Subcutaneous abdominal adipose tissue (tissue), 5 donors: Measurements from ENCODE around the gene PKN3.

Experiments
- H3K27ac ChIP-seq: one replicate; pipeline ENCODE4 v1.7.0; 2013; ENCODE audit warnings: low read depth, mild to moderate bottlenecking, inconsistent platforms, low read length, moderate library complexity
- H3K27me3 ChIP-seq, 5 donors: one replicate each; pipeline ENCODE4 v1.7.0; 2013; ENCODE audit warnings: low read length in 5 of 5, inconsistent platforms in 1 of 5; ENCODE audit not compliant: control insufficient read depth in 5 of 5, insufficient read depth in 4 of 5
- H3K36me3 ChIP-seq, 5 donors: one replicate each; pipeline ENCODE4 v1.7.0; 2013; ENCODE audit warnings: low read length in 5 of 5; ENCODE audit not compliant: control insufficient read depth in 5 of 5, insufficient read depth in 5 of 5
- H3K4me1 ChIP-seq, 5 donors: one replicate each; pipeline ENCODE4 v1.7.0; 2013; ENCODE audit warnings: low read length in 5 of 5, mild to moderate bottlenecking in 3 of 5, moderate library complexity in 1 of 5; ENCODE audit not compliant: control insufficient read depth in 5 of 5, insufficient read depth in 5 of 5
- H3K4me3 ChIP-seq, 5 donors: one replicate each; pipeline ENCODE4 v1.7.0; 2013; ENCODE audit warnings: low read length in 5 of 5, low read depth in 1 of 5
- H3K9ac ChIP-seq, 5 donors: one replicate each; pipeline ENCODE4 v1.7.0; 2013; ENCODE audit warnings: low read length in 5 of 5, mild to moderate bottlenecking in 4 of 5, moderate library complexity in 3 of 5
- H3K9me3 ChIP-seq, 5 donors: one replicate each; pipeline ENCODE4 v1.7.0; 2013; ENCODE audit warnings: low read length in 5 of 5; ENCODE audit not compliant: control insufficient read depth in 5 of 5
- donor health status: healthy.
- donor health status: healthy.
- donor health status: healthy.
- donor health status: healthy.
- donor health status: healthy.

Gene PKN3

GRCh38 chr9:128705051-128705965 is 3.0 kb downstream of the PKN3 start:
- Histone ChIP-seq H3K9me3 (no peaks in the 10 kb centered on the region), H3K36me3 (peaks cover 0 to 15% (median 6%) of the 10 kb centered on the region in 5 donors), H3K9ac (no peak overlapping the region), H3K27me3 (no peaks in the 10 kb centered on the region), H3K27ac (no peak overlapping the region), H3K4me3 (no peak overlapping the region), H3K4me1 (peaks cover 1 to 22% (median 19%) of the 10 kb centered on the region in 5 donors)

- peaks cover 1 to 22% (median 19%) of the 10 kb centered on the region in 5 donors for H3K4me1 ChIP-seq
- no peaks in the 10 kb centered on the region for H3K27me3 ChIP-seq
- no peaks in the 10 kb centered on the region for H3K9me3 ChIP-seq
- no peak overlapping the region for H3K4me3 ChIP-seq
- peaks cover 0 to 15% (median 6%) of the 10 kb centered on the region in 5 donors for H3K36me3 ChIP-seq
- H3K9ac ChIP-seq: no peak overlapping the region
- H3K27ac ChIP-seq: no peak overlapping the region
Observed at GRCh38 chr9:128706045-128706444, 3.7 kb downstream of the PKN3 start.

DNA sequence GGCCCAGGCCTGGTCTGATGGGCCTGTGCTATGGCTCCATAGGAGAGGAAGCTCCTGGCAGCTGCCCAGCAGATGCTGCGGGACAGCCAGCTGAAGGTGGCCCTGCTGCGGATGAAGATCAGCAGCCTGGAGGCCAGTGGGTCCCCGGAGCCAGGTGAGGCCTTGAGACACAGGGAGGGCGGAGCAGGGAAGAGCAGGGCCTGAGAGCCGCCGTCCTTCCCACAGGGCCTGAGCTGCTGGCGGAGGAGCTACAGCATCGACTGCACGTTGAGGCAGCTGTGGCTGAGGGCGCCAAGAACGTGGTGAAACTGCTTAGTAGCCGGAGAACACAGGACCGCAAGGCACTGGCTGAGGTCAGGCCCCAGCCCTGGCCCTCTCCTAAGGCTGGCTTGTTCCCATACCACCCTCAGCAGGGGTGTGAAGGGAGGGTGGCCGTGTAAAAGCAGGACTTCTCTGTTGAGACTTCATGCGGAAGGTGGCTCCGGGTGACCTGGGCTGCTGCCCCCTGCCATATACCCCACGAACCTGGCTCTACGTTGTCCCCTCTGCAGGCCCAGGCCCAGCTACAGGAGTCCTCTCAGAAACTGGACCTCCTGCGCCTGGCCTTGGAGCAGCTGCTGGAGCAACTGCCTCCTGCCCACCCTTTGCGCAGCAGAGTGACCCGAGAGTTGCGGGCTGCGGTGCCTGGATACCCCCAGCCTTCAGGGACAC is 4.5 kb downstream of the PKN3 start:
- Histone ChIP-seq H3K27ac (no peak overlapping the region), H3K9ac (no peak overlapping the region), H3K9me3 (no peaks in the 10 kb centered on the region), H3K4me1 (peaks cover 0 to 22% (median 19%) of the 10 kb centered on the region in 5 donors), H3K27me3 (no peaks in the 10 kb centered on the region), H3K4me3 (no peak overlapping the region), H3K36me3 (peaks cover 0 to 15% (median 6%) of the 10 kb centered on the region in 5 donors)

GRCh38 chr9:128707446-128707845 is 5.1 kb downstream of the PKN3 start:
- Histone ChIP-seq H3K4me3 (no peak overlapping the region), H3K27me3 (no peaks in the 10 kb centered on the region)

GRCh38 chr9:128712451-128713410 is 10.4 kb downstream of the PKN3 start:
- no peak overlapping the region for H3K27ac ChIP-seq
- peaks cover 0 to 39% (median 30%) of the 10 kb centered on the region in 5 donors for H3K36me3 ChIP-seq
- no peak overlapping the region for H3K4me3 ChIP-seq
- peaks cover 0 to 10% (median 4%) of the 10 kb centered on the region in 5 donors for H3K4me1 ChIP-seq
- H3K27me3 ChIP-seq: no peaks in the 10 kb centered on the region
- no peak overlapping the region for H3K9ac ChIP-seq
- H3K9me3 ChIP-seq: no peaks in the 10 kb centered on the region

More at GRCh38 chr9:128707446-128707845, 5.1 kb downstream of the PKN3 start:
- H3K36me3 ChIP-seq: peaks cover 0 to 19% (median 10%) of the 10 kb centered on the region in 5 donors
- no peak overlapping the region for H3K27ac ChIP-seq
- no peaks in the 10 kb centered on the region for H3K9me3 ChIP-seq
- no peak overlapping the region for H3K9ac ChIP-seq
- H3K4me1 ChIP-seq: peaks cover 0 to 17% (median 16%) of the 10 kb centered on the region in 5 donors

GRCh38 chr9:128713411-128713780 is 11.1 kb downstream of the PKN3 start:
- Histone ChIP-seq H3K4me1 (peaks cover 0 to 10% (median 4%) of the 10 kb centered on the region in 5 donors), H3K9ac (no peak overlapping the region), H3K4me3 (no peak overlapping the region), H3K36me3 (peaks cover 0 to 39% (median 31%) of the 10 kb centered on the region in 5 donors), H3K27me3 (no peaks in the 10 kb centered on the region), H3K27ac (no peak overlapping the region), H3K9me3 (no peaks in the 10 kb centered on the region)

- no peaks in the 10 kb centered on the region for H3K27me3 ChIP-seq
- peaks cover 0 to 39% (median 31%) of the 10 kb centered on the region in 5 donors for H3K36me3 ChIP-seq
- no peaks in the 10 kb centered on the region for H3K9me3 ChIP-seq
- no peak overlapping the region for H3K4me3 ChIP-seq
- no peak overlapping the region for H3K27ac ChIP-seq
- no peak overlapping the region for H3K9ac ChIP-seq
- H3K4me1 ChIP-seq: peaks cover 0 to 10% (median 4%) of the 10 kb centered on the region in 5 donors
Observed at GRCh38 chr9:128713941-128714573, 11.8 kb downstream of the PKN3 start.

DNA sequence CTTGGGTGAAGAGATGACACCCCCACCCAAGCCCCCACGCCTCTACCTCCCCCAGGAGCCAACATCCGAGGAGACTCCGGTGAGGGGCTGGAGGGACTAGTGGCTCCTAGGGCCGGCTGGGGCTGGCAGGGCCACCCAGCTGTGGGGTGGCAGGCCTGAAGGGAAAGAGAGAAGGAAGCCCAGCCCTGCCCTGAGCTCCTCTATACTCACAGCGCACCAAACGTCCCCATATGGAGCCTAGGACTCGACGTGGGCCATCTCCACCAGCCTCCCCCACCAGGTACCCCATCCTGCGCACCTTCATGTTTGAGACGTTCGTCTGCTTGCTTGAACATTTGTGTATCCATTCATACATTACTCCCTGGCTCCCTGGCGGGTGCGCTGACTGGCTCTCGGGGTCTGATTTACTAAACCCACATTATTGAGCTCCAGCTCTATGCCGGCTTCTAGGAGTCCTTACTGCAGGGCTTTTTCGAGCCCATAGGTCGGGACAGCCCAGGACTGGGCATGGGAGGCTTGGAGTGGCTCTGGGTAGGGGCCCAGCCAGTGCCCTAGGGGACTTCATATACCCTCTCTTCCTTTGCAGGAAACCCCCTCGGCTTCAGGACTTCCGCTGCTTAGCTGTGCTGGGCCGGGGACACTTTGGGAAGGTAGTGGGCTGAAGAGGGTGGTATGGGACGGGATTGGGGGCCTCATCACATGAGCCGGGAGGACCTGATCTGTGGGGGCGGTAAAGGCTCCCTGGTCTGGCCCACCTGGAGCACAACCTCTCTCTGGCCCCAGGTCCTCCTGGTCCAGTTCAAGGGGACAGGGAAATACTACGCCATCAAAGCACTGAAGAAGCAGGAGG is 12.5 kb downstream of the PKN3 start:
- no peak overlapping the region for H3K4me3 ChIP-seq
- no peak overlapping the region for H3K9ac ChIP-seq
- no peak overlapping the region for H3K27ac ChIP-seq

More for the DNA sequence above, 12.5 kb downstream of the PKN3 start:
- peaks cover 0 to 40% (median 35%) of the 10 kb centered on the region in 5 donors for H3K36me3 ChIP-seq
- H3K27me3 ChIP-seq: no peaks in the 10 kb centered on the region
- H3K4me1 ChIP-seq: peaks cover 0 to 16% (median 10%) of the 10 kb centered on the region in 5 donors
- H3K9me3 ChIP-seq: no peaks in the 10 kb centered on the region
